GM21825 (cell line): Measurements from ENCODE around the gene IL6ST.

Source experiments
- ATAC-seq: cut with Tn5 transposase; IDR thresholded peaks from one replicate; pipeline ENCODE4 v1.9.1; 2021; ENCODE audit warnings: mild to moderate bottlenecking, moderate library complexity; ENCODE audit not compliant: unreplicated experiment

The IL6ST gene

DNA sequence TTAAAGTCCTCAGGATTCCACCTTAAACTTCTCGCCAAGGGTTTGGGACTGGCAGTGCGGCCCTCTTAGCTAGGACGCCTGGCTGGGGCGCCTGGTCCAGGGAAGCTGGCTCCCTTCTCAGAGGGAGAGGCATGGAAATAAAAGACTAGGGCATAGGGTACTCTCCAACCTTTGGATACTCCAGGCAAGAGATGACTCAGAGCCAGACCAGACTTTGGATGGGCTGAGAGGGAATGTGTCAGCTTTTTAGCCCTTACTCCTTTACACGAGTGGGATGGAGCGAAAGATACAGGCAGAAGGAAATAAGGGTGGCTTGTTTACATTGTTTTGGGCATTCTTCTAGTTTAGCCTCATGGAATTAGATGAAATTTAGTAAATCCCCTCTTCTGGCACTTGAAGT lies 95.4 kb downstream of the IL6ST start:
- no peak for ATAC-seq

DNA sequence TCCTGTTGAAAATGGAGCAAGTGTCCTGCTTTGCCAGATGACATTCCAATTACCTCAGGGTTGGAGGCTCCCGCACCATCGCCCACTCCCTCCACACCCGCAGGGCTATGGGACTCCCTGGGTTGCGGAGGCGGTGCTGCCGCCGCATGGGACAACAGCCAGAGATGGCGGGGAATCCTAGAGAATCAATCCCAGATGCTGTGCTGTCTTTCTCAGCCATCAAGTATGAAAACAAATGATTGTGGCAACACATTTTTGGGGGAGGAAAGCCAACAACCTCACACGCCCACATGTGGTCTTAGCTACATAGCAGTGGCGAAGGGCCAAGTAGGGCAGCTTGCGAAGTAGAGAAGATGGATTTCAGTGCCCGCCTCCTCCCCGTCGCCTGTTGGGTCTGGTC lies 96.9 kb downstream of the IL6ST start:
- ATAC-seq, result no peak

DNA sequence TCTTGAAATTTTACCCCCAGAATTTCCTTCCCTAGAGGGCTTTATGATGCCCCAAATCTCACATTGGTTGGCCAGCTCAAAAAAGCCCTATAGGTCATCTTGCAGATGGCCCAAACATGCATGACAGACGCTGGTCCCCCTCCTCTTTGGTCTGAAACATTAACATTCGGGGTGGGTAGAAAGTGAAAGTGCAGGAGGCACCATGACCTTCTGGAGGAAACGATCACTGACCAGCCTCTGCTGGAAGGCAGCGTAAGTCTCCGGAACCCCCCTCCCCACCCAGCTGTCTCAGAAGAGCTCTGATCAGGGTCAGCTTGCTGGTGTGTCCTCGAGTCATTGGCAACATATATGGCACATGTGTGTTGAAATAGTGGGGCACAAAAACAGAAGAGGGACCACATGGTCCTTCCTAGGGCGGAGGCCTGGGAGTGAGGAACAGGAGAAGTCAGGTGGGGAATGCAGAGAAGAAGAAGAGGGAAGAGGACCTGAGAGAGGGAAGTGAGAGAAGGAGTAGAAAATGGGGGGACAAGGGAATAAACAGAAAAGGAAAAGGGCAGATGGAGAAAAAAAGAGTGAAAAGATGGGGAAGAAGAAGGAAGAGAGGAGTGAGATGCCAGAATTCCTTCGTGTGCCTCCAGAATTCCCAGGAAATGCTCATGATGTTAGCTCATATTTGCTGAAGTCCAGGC lies 97.4 kb downstream of the IL6ST start:
- no peak for ATAC-seq

DNA sequence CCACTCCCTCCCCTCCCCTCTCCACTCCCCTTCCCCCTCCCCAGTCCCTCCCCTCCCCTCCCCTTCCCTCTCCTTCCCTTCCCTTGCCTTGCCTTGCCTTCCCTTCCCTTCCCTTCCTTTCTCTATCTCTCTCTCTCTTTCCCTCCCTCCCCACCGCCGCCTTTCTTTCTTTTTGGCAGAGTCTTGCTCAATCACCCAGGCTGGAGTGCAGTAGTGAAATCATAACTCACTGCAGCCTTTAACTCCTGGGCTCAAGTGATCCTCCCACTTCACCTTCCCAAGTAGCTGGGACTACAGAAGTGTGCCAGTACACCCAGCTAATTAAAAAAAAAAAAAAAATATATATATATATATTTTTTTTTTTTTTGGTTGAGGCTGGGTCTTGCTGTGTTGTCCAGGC lies 98.1 kb downstream of the IL6ST start:
- ATAC-seq, result no peak

DNA sequence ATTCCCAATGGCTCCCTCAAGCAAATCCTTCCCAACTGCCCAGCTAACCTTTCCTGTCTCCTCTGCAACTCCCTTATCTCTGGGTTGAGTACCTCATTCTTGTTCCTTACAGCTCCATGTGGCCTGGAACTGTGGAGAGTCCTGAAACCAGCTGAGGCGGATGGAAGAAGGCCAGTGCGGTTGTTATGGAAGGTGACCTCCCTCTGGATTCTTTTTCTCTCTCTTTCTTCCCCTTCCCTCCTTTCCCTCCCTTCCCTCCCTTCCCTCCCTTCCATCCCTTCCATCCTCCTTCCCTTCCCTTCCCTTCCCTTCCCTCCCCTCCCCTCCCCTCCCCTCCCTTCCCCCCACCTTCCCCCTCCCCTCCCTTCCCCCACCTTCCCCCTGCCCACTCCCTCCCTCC lies 98.5 kb downstream of the IL6ST start:
- no peak for ATAC-seq

DNA sequence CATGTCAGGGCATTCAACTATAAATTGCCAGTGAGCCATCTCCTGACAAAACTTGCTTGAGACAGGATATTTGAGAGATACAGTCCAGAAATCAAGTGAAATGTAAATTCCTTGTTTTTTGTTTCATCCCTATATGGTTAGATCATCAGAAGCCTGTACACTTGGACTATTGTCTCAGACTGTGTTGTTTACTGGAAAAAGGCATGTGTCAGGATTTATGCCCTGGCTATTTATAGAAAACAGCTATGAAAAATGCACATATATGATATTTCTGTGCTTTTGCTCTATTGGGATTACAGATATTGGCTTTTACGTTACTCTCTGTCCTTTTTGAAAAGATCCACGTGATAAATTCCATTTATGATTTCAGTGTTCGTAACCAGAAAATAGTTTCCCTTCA lies 99.4 kb downstream of the IL6ST start:
- no peak for ATAC-seq

DNA sequence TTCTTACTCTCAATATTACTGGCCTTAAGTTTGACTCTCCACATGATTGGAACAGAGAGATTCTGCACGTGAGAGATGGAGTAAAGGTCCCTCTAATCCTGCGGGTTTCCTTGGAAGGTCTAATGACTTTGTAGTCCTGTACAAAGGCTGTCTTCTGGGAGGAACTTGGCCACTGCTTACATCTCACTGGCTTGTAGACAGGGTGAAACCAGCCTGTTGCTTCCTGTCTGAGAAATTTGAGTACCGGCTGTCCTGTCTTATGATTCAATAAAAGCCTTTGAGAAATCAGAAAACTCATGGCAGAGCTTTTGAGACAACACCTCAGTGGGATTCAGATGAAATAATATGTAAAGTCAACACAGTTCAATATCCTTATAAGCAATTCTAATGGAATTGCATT lies 100.6 kb downstream of the IL6ST start:
- ATAC-seq, result no peak

DNA sequence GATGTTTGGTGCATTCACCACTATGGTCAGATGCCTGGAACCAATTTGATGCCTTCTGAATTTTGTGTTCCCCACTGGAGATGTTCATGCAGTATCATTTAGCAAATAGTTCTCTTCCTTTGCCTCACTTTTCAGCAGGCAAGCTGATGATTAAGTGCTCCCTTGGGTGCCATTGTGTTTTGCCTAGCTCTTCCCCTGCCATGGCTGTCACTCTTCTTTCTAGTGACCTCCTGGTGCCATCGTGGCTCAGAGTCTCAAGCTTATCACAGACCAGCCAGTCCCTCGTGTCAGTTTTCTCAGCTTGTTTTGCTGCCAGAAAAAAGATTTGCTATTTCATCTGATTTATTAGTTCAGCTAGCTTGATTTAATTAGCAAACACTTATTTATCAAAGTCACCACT lies 102.3 kb downstream of the IL6ST start:
- no peak for ATAC-seq

DNA sequence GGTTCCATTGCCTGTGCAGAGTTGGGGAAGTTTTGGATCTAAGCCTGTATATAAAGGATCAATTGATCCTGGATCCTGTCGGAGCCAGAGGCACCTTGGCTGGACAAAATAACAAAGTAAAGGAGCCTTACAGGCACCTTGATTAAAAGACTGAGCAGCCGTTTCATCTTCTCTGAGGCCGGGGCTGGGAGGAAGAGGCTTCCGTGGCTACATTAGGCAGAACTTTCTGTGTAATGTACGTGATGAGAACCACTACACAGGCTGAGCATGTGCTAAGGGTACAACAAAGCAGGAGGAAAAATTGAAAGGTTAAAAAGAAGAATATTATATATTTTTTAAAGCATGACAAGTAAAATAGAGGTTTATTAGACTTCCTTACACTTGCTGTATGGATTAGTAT lies 106.6 kb downstream of the IL6ST start:
- no peak for ATAC-seq

DNA sequence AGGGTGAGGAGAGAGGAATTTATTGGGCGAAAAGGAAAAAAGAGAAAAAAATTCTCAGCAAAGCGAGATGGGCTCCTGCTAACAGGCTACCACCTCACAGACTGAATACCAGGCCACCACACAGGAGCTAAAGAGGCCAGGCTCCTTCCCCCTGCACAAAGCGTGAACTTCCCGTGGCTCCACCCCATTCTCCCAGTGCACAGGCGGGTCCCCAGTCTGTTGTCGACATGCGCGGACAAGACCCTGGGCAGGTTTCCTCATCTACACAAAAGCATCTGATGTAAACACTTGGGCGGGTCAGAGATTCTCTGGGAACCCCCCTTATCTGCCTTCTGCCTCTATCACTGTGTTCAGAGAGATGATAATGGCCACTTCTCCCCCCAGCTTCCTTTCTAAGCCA lies 109.4 kb downstream of the IL6ST start:
- no peak for ATAC-seq
